IMR-90 (cell line): Measurements from ENCODE around the gene CCDC12. TPM values are rescaled to one million over a fixed set of nuclear protein-coding genes. Genes with fewer than 3 reads are reported as not detected.

ENCODE experiments used
- ATAC-seq: fragments of 200-7000 bp; cut with Tn5 transposase; 2 replicates; pipeline ENCODE4 v1.9.1; 2020; ENCODE audit warnings: low read depth, mild to moderate bottlenecking, moderate library complexity
- BruUV-seq: library from RNA; stranded (reverse); fragments of 400-500 nt; replicated peaks from 2 replicates; lab custom pipeline; 2021; lab: Mats Ljungman, UMichigan
- CTCF ChIA-PET: fragments of 300-600 bp; formaldehyde crosslinking; extraction: SDS; loops from one replicate; lab custom pipeline; 2021; ENCODE audit warnings: antibody characterized with exemption; lab: Yijun Ruan, JAX
- POLR2A ChIA-PET: fragments of 300-600 bp; sonication (Branson Sonifier 250); formaldehyde crosslinking; loops from one replicate; lab custom pipeline; 2022; ENCODE audit warnings: antibody characterized with exemption; ENCODE audit not compliant: unreplicated experiment; lab: Charles Lee
- DNase-seq: peaks from one replicate; pipeline ENCODE4 v3.0.0; 2013
- H2AFZ ChIP-seq: replicated peaks from 2 replicates; pipeline ENCODE3; 2013; ENCODE audit warnings: low read length, mild to moderate bottlenecking; ENCODE audit not compliant: poor library complexity
- H2AK5ac ChIP-seq: 2 replicates; pipeline ENCODE4 v1.6.1; 2013; ENCODE audit warnings: low read depth, low read length, inconsistent platforms
- H2AK9ac ChIP-seq: replicated peaks from 2 replicates; pipeline ENCODE3; 2013; ENCODE audit warnings: mild to moderate bottlenecking, low read depth, low read length, moderate library complexity; ENCODE audit not compliant: poor library complexity
- H2BK120ac ChIP-seq: 2 replicates; pipeline ENCODE4 v1.6.1; 2013; ENCODE audit warnings: low read depth, low read length, inconsistent platforms
- H2BK15ac ChIP-seq: 3 replicates; pipeline ENCODE4 v1.6.1; 2013; ENCODE audit warnings: low read depth, low read length, inconsistent platforms
- H2BK20ac ChIP-seq: 2 replicates; pipeline ENCODE4 v1.6.1; 2013; ENCODE audit warnings: low read depth, mild to moderate bottlenecking, inconsistent platforms, low read length, moderate library complexity
- H2BK5ac ChIP-seq: 2 replicates; pipeline ENCODE4 v1.6.1; 2013; ENCODE audit warnings: mild to moderate bottlenecking, low read depth, low read length, inconsistent platforms; ENCODE audit not compliant: poor library complexity, severe bottlenecking
- H3K14ac ChIP-seq: replicated peaks from 2 replicates; pipeline ENCODE4 v1.6.1; 2013; ENCODE audit warnings: low read depth, low read length, inconsistent platforms
- H3K18ac ChIP-seq: 2 replicates; pipeline ENCODE4 v1.6.1; 2013; ENCODE audit warnings: low read depth, low read length, control low read depth
- H3K23ac ChIP-seq: 2 replicates; pipeline ENCODE4 v1.6.1; 2013; ENCODE audit warnings: low read depth, low read length, inconsistent platforms
- H3K27ac ChIP-seq: 2 replicates; pipeline ENCODE4 v1.5.1; 2013; ENCODE audit warnings: mild to moderate bottlenecking, control low read depth, low read length; ENCODE audit not compliant: insufficient read depth
- H3K27me3 ChIP-seq: 2 replicates; pipeline ENCODE4 v1.6.1; 2013; ENCODE audit warnings: low read length; ENCODE audit not compliant: control insufficient read depth, insufficient read depth
- H3K36me3 ChIP-seq: 2 replicates; pipeline ENCODE4 v1.6.1; 2013; ENCODE audit warnings: low read length, mixed read lengths; ENCODE audit not compliant: control insufficient read depth, insufficient read depth
- H3K4ac ChIP-seq: 2 replicates; pipeline ENCODE4 v1.6.1; 2013; ENCODE audit warnings: low read depth, low read length, inconsistent platforms
- H3K4me1 ChIP-seq: 2 replicates; pipeline ENCODE4 v1.6.1; 2013; ENCODE audit warnings: low read length, mixed read lengths; ENCODE audit not compliant: control insufficient read depth, insufficient read depth
- H3K4me2 ChIP-seq: 2 replicates; pipeline ENCODE4 v1.6.1; 2013; ENCODE audit warnings: low read depth, mild to moderate bottlenecking, control low read depth, low read length, moderate library complexity
- H3K4me3 ChIP-seq: 2 replicates; pipeline ENCODE4 v1.5.1; 2013; ENCODE audit warnings: low read depth, mild to moderate bottlenecking, control low read depth, low read length, moderate library complexity; ENCODE audit not compliant: insufficient read depth
- H3K56ac ChIP-seq: 2 replicates; pipeline ENCODE4 v1.6.1; 2013; ENCODE audit warnings: low read length, inconsistent platforms; ENCODE audit not compliant: insufficient read depth; ENCODE audit errors: extremely low read depth
- H3K79me1 ChIP-seq, 2 experiments: 2 replicates each; pipeline ENCODE4 v1.6.1; 2013; ENCODE audit warnings: low read length in 2 of 2, inconsistent platforms in 1 of 2, low read depth in 1 of 2
- H3K9ac ChIP-seq: 2 replicates; pipeline ENCODE4 v1.6.1; 2013; ENCODE audit warnings: low read depth, low read length, control low read depth
- H3K9me1 ChIP-seq: 2 replicates; pipeline ENCODE4 v1.6.1; 2013; ENCODE audit warnings: low read length, inconsistent platforms; ENCODE audit not compliant: insufficient read depth
- H3K9me3 ChIP-seq: 2 replicates; pipeline ENCODE4 v1.6.1; 2013; ENCODE audit warnings: low read length; ENCODE audit not compliant: control insufficient read depth, insufficient read depth
- H4K20me1 ChIP-seq: 2 replicates; pipeline ENCODE4 v1.6.1; 2013; ENCODE audit warnings: low read length, inconsistent platforms; ENCODE audit not compliant: insufficient read depth
- H4K5ac ChIP-seq: 2 replicates; pipeline ENCODE4 v1.6.1; 2013; ENCODE audit warnings: mild to moderate bottlenecking, low read depth, low read length, control low read depth
- H4K8ac ChIP-seq, 2 experiments: 2 replicates each; pipeline ENCODE4 v1.6.1; 2013; ENCODE audit warnings: low read depth in 2 of 2, low read length in 2 of 2, control low read depth in 1 of 2, inconsistent platforms in 1 of 2
- H4K91ac ChIP-seq: 2 replicates; pipeline ENCODE4 v1.6.1; 2013; ENCODE audit warnings: low read depth, low read length, inconsistent platforms; ENCODE audit not compliant: insufficient read depth
- BHLHE40 ChIP-seq: fragments of 150-350 bp; IDR thresholded peaks from 2 replicates; pipeline ENCODE4 v1.6.1; 2016; ENCODE audit warnings: mild to moderate bottlenecking, low read depth, low read length
- CHD1 ChIP-seq: IDR thresholded peaks from 2 replicates; pipeline ENCODE4 v1.6.1; 2012; ENCODE audit warnings: low read depth, low read length, improper control_type of control experiment
- FOS ChIP-seq: fragments of 150-350 bp; IDR thresholded peaks from 2 replicates; pipeline ENCODE4 v1.6.1; 2016; ENCODE audit warnings: low read depth, low read length
- MXI1 ChIP-seq: IDR thresholded peaks from 2 replicates; pipeline ENCODE4 v1.6.1; 2012; ENCODE audit warnings: low read depth, mild to moderate bottlenecking, low read length, moderate library complexity, borderline replicate concordance
- NFE2L2 ChIP-seq: fragments of 150-350 bp; IDR thresholded peaks from 2 replicates; pipeline ENCODE4 v1.6.1; 2016; ENCODE audit warnings: low read depth, mild to moderate bottlenecking, low read length
- POLR2A ChIP-seq: IDR thresholded peaks from 2 replicates; pipeline ENCODE4 v1.6.1; 2012; ENCODE audit warnings: mild to moderate bottlenecking, low read depth, low read length
- RCOR1 ChIP-seq: IDR thresholded peaks from 2 replicates; pipeline ENCODE4 v1.6.1; 2012; ENCODE audit warnings: mild to moderate bottlenecking, low read length, improper control_type of control experiment; ENCODE audit not compliant: insufficient replicate concordance
- RFX5 ChIP-seq: IDR thresholded peaks from 2 replicates; pipeline ENCODE4 v1.8.0; 2012; ENCODE audit warnings: low read depth, mild to moderate bottlenecking, low read length, moderate library complexity
- SMC3 ChIP-seq: fragments of 150-350 bp; IDR thresholded peaks from 2 replicates; pipeline ENCODE4 v1.6.1; 2016; ENCODE audit warnings: low read depth, mild to moderate bottlenecking, antibody characterized with exemption, low read length, moderate library complexity
- WGBS, 2 experiments: methylation state at CpG; one replicate each; pipeline versions ENCODE4 v1.1.5 to v1.1.7; 2013; ENCODE audit warnings: missing lambda C conversion rate in 2 of 2; ENCODE audit not compliant: insufficient read length in 1 of 2; ENCODE audit errors: extremely low coverage in 2 of 2; 5-methylcytosine and 5-hydroxymethylcytosine counted together
- dilution Hi-C: fragments of 300-500 bp; cut with HindIII; formaldehyde crosslinking; loops from one replicate; pipeline ENCODE4 v1.14.3; 2018; ENCODE audit warnings: low sequenced_read_pairs; ENCODE audit not compliant: unreplicated experiment
- in situ Hi-C: fragments of 300-500 bp; cut with MboI; formaldehyde crosslinking; loops from 3 replicates; pipeline ENCODE4 v1.14.3; 2019; ENCODE audit warnings: low sequenced_read_pairs, inconsistent platforms, mixed read lengths
- intact Hi-C: fragments of 100-400 bp; cut with micrococcal nuclease; formaldehyde crosslinking; loops from 2 replicates; pipeline ENCODE4 v1.10.0; 2022
- polyA plus RNA-seq, 3 experiments: library from polyadenylated mRNA; depleted of rRNA; stranded (reverse); fragments of >200 nt; gene quantifications; 2 replicates each; pipeline ENCODE4 v1.2.3, GENCODE V29; 2012; ENCODE audit warnings: low replicate concordance in 1 of 3
- total RNA-seq: library from RNA; depleted of rRNA; stranded (reverse); fragments of >200 nt; gene quantifications from 2 replicates; pipeline ENCODE4 v1.2.3, GENCODE V29; 2012
- TF ChIP-seq, protein P1 (sequence below): conservative IDR thresholded peaks from 2 replicates; pipeline ENCODE4 v1.5.1; 2012; ENCODE audit warnings: mild to moderate bottlenecking, low read depth, low read length, improper control_type of control experiment
- TF ChIP-seq, protein P2 (sequence below): fragments of 150-350 bp; IDR thresholded peaks from 2 replicates; pipeline ENCODE4 v1.6.1; 2016; ENCODE audit warnings: low read depth, mild to moderate bottlenecking, low read length, moderate library complexity, borderline replicate concordance

CCDC12 gene
- total and polyA plus RNA-seq, 2 of the 4 experiments (the other 2 are of a cell fraction): 15.2 to 35.1 TPM

DNA sequence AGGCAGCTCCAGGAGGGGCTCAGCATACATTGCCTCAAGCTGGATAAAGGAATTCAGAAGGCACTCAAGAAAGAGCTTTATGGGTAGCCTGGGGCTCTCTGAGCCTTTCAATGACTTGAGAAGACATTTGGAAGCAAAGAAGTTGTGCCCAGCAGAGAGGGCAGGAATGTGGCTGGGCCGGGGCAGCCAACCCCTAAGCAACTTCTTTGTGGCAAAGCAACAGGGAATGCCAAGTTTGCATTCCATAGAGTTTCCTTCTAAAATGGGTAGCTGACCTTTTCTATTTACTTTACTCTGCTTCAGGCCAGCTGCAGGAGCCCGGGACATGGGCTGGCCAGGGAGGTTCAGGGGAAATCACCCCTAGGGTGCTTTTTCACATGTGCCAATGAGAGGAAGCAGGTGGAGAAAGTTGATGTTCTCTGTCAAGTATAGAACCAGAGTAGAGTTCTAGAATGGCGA is 45.6 kb downstream of the CCDC12 start (continued):
- no peak for TF ChIP-seq NFE2L2
- TF ChIP-seq FOS: no peak

DNA sequence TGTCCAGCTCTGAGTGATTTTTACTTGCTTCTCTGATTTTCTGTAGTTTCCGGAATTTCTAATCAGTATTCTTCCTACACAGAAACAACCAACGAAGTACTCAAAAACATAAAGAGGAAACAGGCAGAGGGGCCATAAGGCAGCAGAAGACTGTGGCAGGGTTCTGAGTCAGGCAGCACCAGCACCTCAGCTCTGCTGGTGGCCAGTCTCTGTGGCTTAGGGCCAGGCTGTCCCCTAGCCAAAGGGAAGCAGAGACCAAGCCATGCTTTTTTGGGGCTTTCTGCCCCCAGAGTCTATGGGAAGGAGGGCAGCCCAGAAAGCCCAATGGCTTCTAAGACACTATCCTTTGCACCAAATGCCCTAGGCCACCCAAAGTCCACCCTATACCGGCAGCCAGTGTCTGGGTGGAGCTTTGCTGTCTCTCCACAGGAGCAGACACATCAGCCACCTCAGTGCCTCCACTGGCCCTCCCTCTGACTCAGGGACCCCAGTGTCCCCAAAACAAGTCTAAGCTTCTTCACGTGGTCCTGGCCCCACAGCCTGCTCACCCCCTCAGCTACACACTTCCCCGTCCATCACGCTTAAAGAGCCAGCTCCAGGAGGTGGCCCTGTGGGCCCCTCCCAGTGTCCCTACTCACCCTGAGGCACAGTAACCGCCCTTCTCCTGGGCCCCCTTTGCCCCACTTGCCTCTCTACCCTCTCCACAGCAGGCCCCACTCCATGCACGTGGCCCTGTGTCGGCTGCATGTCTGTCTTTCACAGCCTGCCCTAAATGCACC is 46.2 kb downstream of the CCDC12 start:
- dilution Hi-C loops (no loop called here), in situ Hi-C loops (no loop called here), intact Hi-C loops (loop anchor here (10.0 kb wide), 1 partner anchor 234 kb away; the partner anchor contains the start of gene SETD2)
- DNase-seq (no peak), ATAC-seq (no peak)
- no peak overlapping the region for H3K4me2 ChIP-seq
- H2AFZ ChIP-seq: no peak overlapping the region
- peaks cover 40% of the 10 kb centered on the region for H3K4me1 ChIP-seq
- peak overlapping the region; percentile 24 for H2BK5ac ChIP-seq
- no peak overlapping the region for H4K91ac ChIP-seq
- 86% methylated on average over 3 of the region's 9 CpGs; no CpG with 5 or more reads in 1 of the 2 experiments for WGBS, 2 experiments
- no peak overlapping the region for H4K8ac ChIP-seq
- H2BK15ac ChIP-seq: no peak overlapping the region
- H3K27me3 ChIP-seq: no peaks in the 10 kb centered on the region
- no peak overlapping the region for H3K4me3 ChIP-seq
- no peak overlapping the region for H3K56ac ChIP-seq
- H3K27ac ChIP-seq: peak overlapping the region; percentile 6; the same call in 1 of the 2 replicates
- H2BK20ac ChIP-seq: no peak overlapping the region
- TF ChIP-seq SMC3 (no peak), MXI1 (no peak), CHD1 (no peak), RFX5 (no peak), NFE2L2 (no peak), BHLHE40 (no peak), POLR2A (no peak), RCOR1 (no peak)
- TF ChIP-seq, protein P1, sequence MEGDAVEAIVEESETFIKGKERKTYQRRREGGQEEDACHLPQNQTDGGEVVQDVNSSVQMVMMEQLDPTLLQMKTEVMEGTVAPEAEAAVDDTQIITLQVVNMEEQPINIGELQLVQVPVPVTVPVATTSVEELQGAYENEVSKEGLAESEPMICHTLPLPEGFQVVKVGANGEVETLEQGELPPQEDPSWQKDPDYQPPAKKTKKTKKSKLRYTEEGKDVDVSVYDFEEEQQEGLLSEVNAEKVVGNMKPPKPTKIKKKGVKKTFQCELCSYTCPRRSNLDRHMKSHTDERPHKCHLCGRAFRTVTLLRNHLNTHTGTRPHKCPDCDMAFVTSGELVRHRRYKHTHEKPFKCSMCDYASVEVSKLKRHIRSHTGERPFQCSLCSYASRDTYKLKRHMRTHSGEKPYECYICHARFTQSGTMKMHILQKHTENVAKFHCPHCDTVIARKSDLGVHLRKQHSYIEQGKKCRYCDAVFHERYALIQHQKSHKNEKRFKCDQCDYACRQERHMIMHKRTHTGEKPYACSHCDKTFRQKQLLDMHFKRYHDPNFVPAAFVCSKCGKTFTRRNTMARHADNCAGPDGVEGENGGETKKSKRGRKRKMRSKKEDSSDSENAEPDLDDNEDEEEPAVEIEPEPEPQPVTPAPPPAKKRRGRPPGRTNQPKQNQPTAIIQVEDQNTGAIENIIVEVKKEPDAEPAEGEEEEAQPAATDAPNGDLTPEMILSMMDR: no peak
- TF ChIP-seq, protein P2, sequence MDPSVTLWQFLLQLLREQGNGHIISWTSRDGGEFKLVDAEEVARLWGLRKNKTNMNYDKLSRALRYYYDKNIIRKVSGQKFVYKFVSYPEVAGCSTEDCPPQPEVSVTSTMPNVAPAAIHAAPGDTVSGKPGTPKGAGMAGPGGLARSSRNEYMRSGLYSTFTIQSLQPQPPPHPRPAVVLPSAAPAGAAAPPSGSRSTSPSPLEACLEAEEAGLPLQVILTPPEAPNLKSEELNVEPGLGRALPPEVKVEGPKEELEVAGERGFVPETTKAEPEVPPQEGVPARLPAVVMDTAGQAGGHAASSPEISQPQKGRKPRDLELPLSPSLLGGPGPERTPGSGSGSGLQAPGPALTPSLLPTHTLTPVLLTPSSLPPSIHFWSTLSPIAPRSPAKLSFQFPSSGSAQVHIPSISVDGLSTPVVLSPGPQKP: no peak
- H3K9ac ChIP-seq: no peak overlapping the region
- H3K9me1 ChIP-seq: peaks cover 36% of the 10 kb centered on the region
- peak overlapping the region; percentile 3; the same call in 1 of the 2 replicates for H3K4ac ChIP-seq
- peaks cover 42% of the 10 kb centered on the region for H4K20me1 ChIP-seq
- no peak overlapping the region for H3K18ac ChIP-seq
- no peak overlapping the region for H2AK9ac ChIP-seq
- no peak overlapping the region for H3K14ac ChIP-seq
- H3K9me3 ChIP-seq: no peaks in the 10 kb centered on the region
- 0 out of 2 replicates have a peak overlapping the region, but pooled peaks have one; percentile 13 for H2AK5ac ChIP-seq
- CTCF ChIA-PET: interaction anchor here (0.7 kb wide), 1 partner anchor 50 kb away, joined by 3 read pairs; no protein-coding TSS in a partner anchor
- POLR2A ChIA-PET: interaction anchor here (0.6 kb wide), 1 partner anchor 77 kb away, joined by 4 read pairs; no protein-coding TSS in a partner anchor
- peaks cover 38 to 87% of the 10 kb centered on the region in 2 experiments for H3K79me1 ChIP-seq
- no TSS peak for BruUV-seq
- peaks cover 12% of the 10 kb centered on the region for H3K36me3 ChIP-seq
- H2BK120ac ChIP-seq: no peak overlapping the region
- H3K23ac ChIP-seq: no peak overlapping the region
- H4K5ac ChIP-seq: 0 out of 2 replicates have a peak overlapping the region, but pooled peaks have one; percentile 13
